ENCODE measurements around the gene TMEM271.

DNA sequence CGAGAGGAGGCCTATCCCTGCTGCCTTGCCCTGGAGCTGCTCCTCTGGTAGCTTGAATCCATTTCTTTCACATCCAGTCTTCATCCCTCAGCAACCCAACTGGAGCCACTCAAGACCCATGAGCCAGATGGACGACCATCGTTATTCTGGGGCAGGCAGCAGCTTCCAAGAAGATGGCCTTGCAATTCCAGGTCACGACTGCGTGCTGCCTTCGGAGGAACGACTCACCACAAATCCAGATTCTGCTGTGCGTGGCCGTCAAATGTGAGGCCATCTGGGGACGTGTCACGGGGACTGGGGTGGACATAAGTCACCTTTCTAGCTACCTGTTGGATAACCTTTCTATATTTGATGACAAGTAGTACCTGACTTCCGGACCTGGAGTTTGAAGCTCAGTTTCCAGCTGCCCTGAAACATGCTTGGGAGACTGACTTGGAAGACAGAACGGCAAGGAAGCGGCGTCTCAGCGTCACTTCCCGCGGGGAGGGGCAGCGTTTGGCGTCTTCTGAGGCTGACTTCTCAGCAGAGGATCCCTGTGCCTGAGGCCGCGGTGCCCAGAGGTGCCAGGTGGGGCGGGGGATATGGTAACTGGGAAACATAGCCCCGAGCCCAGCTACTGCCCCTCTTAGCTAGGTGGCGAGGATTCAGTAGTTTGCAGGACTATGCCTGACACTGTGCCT, 11.7 kb upstream of the TMEM271 start:
- no peak for TF ChIP-seq POLR2A (IDR thresholded peaks at IDR 0.05; ENCODE audit: extremely low read depth, insufficient read length)
- no peak for TF ChIP-seq CTCF (IDR thresholded peaks at IDR 0.05; ENCODE audit: low read depth, low read length)

Measured in NB4 (cell line).